Kidney epithelial cell (primary cell): ENCODE data around the gene SYMPK. TPM values are rescaled to one million over a fixed set of nuclear protein-coding genes. Genes with fewer than 3 reads are reported as not detected.

ENCODE experiments used
- DNase-seq: peaks from one replicate; pipeline ENCODE4 v3.0.0-alpha.2; 2010; ENCODE audit warnings: low read depth
- H3K27me3 ChIP-seq: 2 replicates; pipeline ENCODE4 v1.6.0; 2011; ENCODE audit warnings: low read length; ENCODE audit not compliant: control insufficient read depth, insufficient read depth
- H3K36me3 ChIP-seq: 2 replicates; pipeline ENCODE4 v1.5.1; 2011; ENCODE audit warnings: low read length; ENCODE audit not compliant: control insufficient read depth, insufficient read depth
- H3K4me3 ChIP-seq: 2 replicates; pipeline ENCODE4 v1.5.1; 2011; ENCODE audit warnings: low read depth, mild to moderate bottlenecking, control low read depth, low read length
- CTCF ChIP-seq: IDR thresholded peaks from 2 replicates; pipeline ENCODE4 v1.5.1; 2011; ENCODE audit warnings: mild to moderate bottlenecking, moderate library complexity, low read length, control low read depth, inconsistent platforms; ENCODE audit not compliant: insufficient read depth, poor library complexity, severe bottlenecking
- total RNA-seq: library from RNA; depleted of rRNA; stranded (reverse); fragments of >200 nt; gene quantifications from 2 replicates; pipeline ENCODE4 v1.2.3, GENCODE V29; 2015

SYMPK gene
- total RNA-seq, 1 donor from 2014 or later, result 32.2 TPM

- peak; percentile 86 for TF ChIP-seq CTCF
- Histone ChIP-seq H3K4me3 (peak overlapping the region; percentile 37), H3K36me3 (peaks cover 6% of the 10 kb centered on the region), H3K27me3 (no peaks in the 10 kb centered on the region)
- DNase-seq, result no peak
Measured at GRCh38 chr19:45779231-45780145, 83.5 kb downstream of the SYMPK start.

- no peak for TF ChIP-seq CTCF
- Histone ChIP-seq H3K4me3 (no peak overlapping the region), H3K36me3 (peaks cover 6% of the 10 kb centered on the region), H3K27me3 (no peaks in the 10 kb centered on the region)
- DNase-seq, result no peak
Measured at GRCh38 chr19:45778010-45778661, 84.8 kb downstream of the SYMPK start.

- no peak for TF ChIP-seq CTCF
- no peak for DNase-seq
- no peaks in the 10 kb centered on the region for H3K27me3 ChIP-seq
- no peak overlapping the region for H3K4me3 ChIP-seq
- peaks cover 7% of the 10 kb centered on the region for H3K36me3 ChIP-seq
Measured at GRCh38 chr19:45777395-45777961, 85.5 kb downstream of the SYMPK start.

- Histone ChIP-seq H3K36me3 (peaks cover 7% of the 10 kb centered on the region), H3K27me3 (no peaks in the 10 kb centered on the region), H3K4me3 (no peak overlapping the region)
- TF ChIP-seq CTCF, result no peak
- no peak for DNase-seq
Measured at GRCh38 chr19:45774765-45775164, 88.2 kb downstream of the SYMPK start.

- TF ChIP-seq CTCF, result no peak
- no peak for DNase-seq
Measured at GRCh38 chr19:45773384-45773783, 89.6 kb downstream of the SYMPK start.

More at GRCh38 chr19:45773384-45773783, 89.6 kb downstream of the SYMPK start:
- Histone ChIP-seq H3K36me3 (peaks cover 7% of the 10 kb centered on the region), H3K27me3 (no peaks in the 10 kb centered on the region), H3K4me3 (no peak overlapping the region)
